HCT116 (cell line): Measurements from ENCODE around the gene RARS2. TPM values are rescaled to one million over a fixed set of nuclear protein-coding genes. Genes with fewer than 3 reads are reported as not detected.

Experiments used
- ATAC-seq: fragments of 200-7000 bp; cut with Tn5 transposase; 2 replicates; pipeline ENCODE4 v1.9.1; 2020; ENCODE audit warnings: mild to moderate bottlenecking, moderate library complexity
- BruUV-seq: library from RNA; stranded (reverse); fragments of 400-500 nt; replicated peaks from 2 replicates; lab custom pipeline; 2021; lab: Mats Ljungman, UMichigan
- CTCF ChIA-PET: fragments of 300-600 bp; sonication (Branson Sonifier 250); formaldehyde crosslinking; loops from one replicate; lab custom pipeline; 2021; ENCODE audit warnings: antibody characterized with exemption; lab: Charles Lee
- POLR2A ChIA-PET: fragments of 300-600, 350-600 bp; sonication (Branson Sonifier 250); formaldehyde crosslinking; loops from one replicate; lab custom pipeline; 2021; ENCODE audit warnings: antibody characterized with exemption; lab: Charles Lee
- RAD21 ChIA-PET, 2 experiments: fragments of 300-600 bp; sonication (Branson Sonifier 250); formaldehyde crosslinking; loops; one replicate each; lab custom pipeline; 2023; ENCODE audit warnings: low total read pairs in 2 of 2; ENCODE audit not compliant: uncharacterized antibody in 2 of 2, unreplicated experiment in 2 of 2, low non-redundant PET in 1 of 2; lab: Charles Lee
- DNase-seq: peaks from one replicate; pipeline ENCODE4 v3.0.0-alpha.2; 2010; ENCODE audit warnings: low read depth, low spot score
- H2AFZ ChIP-seq: fragments of 200-600 bp; shearing (Covaris generic), sonication (generic); 2 replicates; pipeline ENCODE4 v1.6.1; 2017; ENCODE audit warnings: low read depth, mixed run types, mixed read lengths, antibody characterized with exemption, low read length; ENCODE audit not compliant: poor library complexity, severe bottlenecking
- H3K27ac ChIP-seq: 2 replicates; pipeline ENCODE4 v1.5.1; 2012; ENCODE audit warnings: low read depth, low read length
- H3K27me3 ChIP-seq: fragments of 200-600 bp; sonication (generic); 2 replicates; pipeline ENCODE4 v1.6.1; 2016; ENCODE audit warnings: mixed run types, low read length, mixed read lengths; ENCODE audit not compliant: insufficient read depth
- H3K36me3 ChIP-seq, 2 experiments: fragments of 200-500 bp in 1 of 2; fragments of 200-600 bp in 1 of 2; sonication (Bioruptor generic) in 1 of 2; sonication (generic) in 1 of 2; 2 replicates each; pipeline versions ENCODE4 v1.5.1 to v1.6.1; 2014 to 2016; ENCODE audit warnings: low read length in 2 of 2, inconsistent platforms in 1 of 2, mixed read lengths in 1 of 2, mixed run types in 1 of 2; ENCODE audit not compliant: insufficient read depth in 2 of 2, control insufficient read depth in 1 of 2
- H3K4me1 ChIP-seq, 2 experiments: fragments of 200-600 bp in 1 of 2; sonication (generic) in 1 of 2; 2 replicates each; pipeline versions ENCODE4 v1.5.1 to v1.6.1; 2012 to 2017; ENCODE audit warnings: low read length in 2 of 2, inconsistent platforms in 1 of 2, mild to moderate bottlenecking in 1 of 2, mixed read lengths in 1 of 2, mixed run types in 1 of 2, moderate library complexity in 1 of 2; ENCODE audit not compliant: insufficient read depth in 2 of 2, control insufficient read depth in 1 of 2
- H3K4me2 ChIP-seq: fragments of 200-600 bp; sonication (generic); 2 replicates; pipeline ENCODE4 v1.6.1; 2017; ENCODE audit warnings: mixed run types, low read length, mixed read lengths
- H3K4me3 ChIP-seq, 2 experiments: fragments of 200-600 bp in 1 of 2; sonication (generic) in 1 of 2; replicated peaks in 1 of 2; 2 replicates each; pipeline ENCODE4 v1.5.1; 2011 to 2016; ENCODE audit warnings: low read length in 2 of 2, control low read depth in 1 of 2, low read depth in 1 of 2, mild to moderate bottlenecking in 1 of 2, mixed read lengths in 1 of 2, mixed run types in 1 of 2
- H3K79me2 ChIP-seq: fragments of 200-600 bp; sonication (generic); 2 replicates; pipeline ENCODE4 v1.6.1; 2017; ENCODE audit warnings: mild to moderate bottlenecking, mixed run types, low read length, moderate library complexity, mixed read lengths; ENCODE audit not compliant: insufficient read depth
- H3K9ac ChIP-seq: fragments of 200-600 bp; sonication (generic); 2 replicates; pipeline ENCODE4 v1.6.1; 2016; ENCODE audit warnings: low read length, mixed read lengths
- H3K9me2 ChIP-seq: fragments of 200-600 bp; sonication (generic), shearing (Covaris generic); 2 replicates; pipeline ENCODE4 v1.6.1; 2017; ENCODE audit warnings: mixed run types, mild to moderate bottlenecking, moderate library complexity; ENCODE audit not compliant: insufficient read depth
- H3K9me3 ChIP-seq, 2 experiments: fragments of 200-500 bp in 1 of 2; fragments of 200-600 bp in 1 of 2; sonication (Bioruptor generic) in 1 of 2; sonication (generic) in 1 of 2; 2 replicates each; pipeline ENCODE4 v1.6.1; 2014 to 2017; ENCODE audit warnings: low read length in 2 of 2, mixed read lengths in 2 of 2, inconsistent platforms in 1 of 2, low read depth in 1 of 2, mild to moderate bottlenecking in 1 of 2, mixed run types in 1 of 2, moderate library complexity in 1 of 2; ENCODE audit not compliant: control insufficient read depth in 1 of 2, insufficient read depth in 1 of 2
- H4K20me1 ChIP-seq: fragments of 200-600 bp; sonication (generic), shearing (Covaris generic); 2 replicates; pipeline ENCODE4 v1.6.1; 2017; ENCODE audit warnings: mixed run types, mild to moderate bottlenecking, moderate library complexity; ENCODE audit not compliant: insufficient read depth
- ATF3 ChIP-seq: IDR thresholded peaks from 2 replicates; pipeline ENCODE4 v1.6.1; 2012
- CEBPB ChIP-seq: IDR thresholded peaks from 2 replicates; pipeline ENCODE4 v1.6.1; 2012; ENCODE audit warnings: low read depth
- ELF1 ChIP-seq: IDR thresholded peaks from 2 replicates; pipeline ENCODE4 v1.6.1; 2012; ENCODE audit warnings: low read depth, borderline replicate concordance
- EZH2phosphoT487 ChIP-seq: fragments of 200-600 bp; IDR thresholded peaks from 2 replicates; pipeline ENCODE4 v1.6.1; 2018; ENCODE audit warnings: antibody characterized with exemption, borderline replicate concordance
- FOSL1 ChIP-seq: IDR thresholded peaks from 2 replicates; pipeline ENCODE4 v1.6.1; 2012; ENCODE audit warnings: low read depth
- JUND ChIP-seq: IDR thresholded peaks from 2 replicates; pipeline ENCODE4 v1.6.1; 2012
- POLR2A ChIP-seq: IDR thresholded peaks from 2 replicates; pipeline ENCODE4 v1.7.0; 2011; ENCODE audit warnings: borderline replicate concordance; ENCODE audit not compliant: insufficient read depth, insufficient read length; ENCODE audit errors: extremely low read depth
- RAD21 ChIP-seq: IDR thresholded peaks from 2 replicates; pipeline ENCODE4 v1.6.1; 2012; ENCODE audit warnings: low read depth, mild to moderate bottlenecking
- REST ChIP-seq: IDR thresholded peaks from 2 replicates; pipeline ENCODE4 v1.6.1; 2012; ENCODE audit warnings: low read depth
- SP1 ChIP-seq: IDR thresholded peaks from 2 replicates; pipeline ENCODE4 v1.6.1; 2012; ENCODE audit warnings: low read depth
- SRF ChIP-seq: IDR thresholded peaks from 2 replicates; pipeline ENCODE4 v1.6.1; 2012; ENCODE audit warnings: low read depth
- TCF7L2 ChIP-seq: IDR thresholded peaks from 2 replicates; pipeline ENCODE4 v1.7.0; 2011; ENCODE audit warnings: borderline replicate concordance, inconsistent platforms; ENCODE audit not compliant: insufficient read depth, insufficient read length; ENCODE audit errors: extremely low read depth
- YY1 ChIP-seq: IDR thresholded peaks from 2 replicates; pipeline ENCODE4 v1.6.1; 2011; ENCODE audit warnings: low read length, low read depth, moderate library complexity, mild to moderate bottlenecking; ENCODE audit not compliant: insufficient replicate concordance; ENCODE audit errors: extremely low read depth
- ZBTB33 ChIP-seq: IDR thresholded peaks from 2 replicates; pipeline ENCODE4 v1.6.1; 2011; ENCODE audit warnings: mild to moderate bottlenecking, low read length, moderate library complexity; ENCODE audit not compliant: insufficient replicate concordance; ENCODE audit errors: extremely low read depth
- ZNF274 ChIP-seq: fragments of 200-500 bp; sonication (Bioruptor generic); IDR thresholded peaks from 2 replicates; pipeline ENCODE4 v1.6.1; 2014; ENCODE audit warnings: mild to moderate bottlenecking, low read depth, low read length, inconsistent platforms
- intact Hi-C: fragments of 100-400 bp; cut with micrococcal nuclease; formaldehyde crosslinking; loops from 2 replicates; pipeline ENCODE4 v1.10.0; 2022
- total RNA-seq: library from RNA; stranded (reverse); gene quantifications from one replicate; pipeline ENCODE4 v1.2.1, GENCODE V29; 2021; ENCODE audit not compliant: unreplicated experiment

RARS2 gene
- total RNA-seq, 1 experiment from 2014 or later: 34.8 TPM

- ChIA-PET RAD21 (no interaction called here), CTCF (no interaction called here), POLR2A (no interaction called here)
- no peak overlapping the region for H3K9ac ChIP-seq
- DNase-seq (no peak), ATAC-seq (no peak)
- no peaks in the 10 kb centered on the region for H3K9me3 ChIP-seq
- no peak overlapping the region for H3K27ac ChIP-seq
- intact Hi-C loops: no loop called here
- no peak overlapping the region for H3K4me2 ChIP-seq
- TF ChIP-seq RAD21: no peak
- TF ChIP-seq YY1: no peak
- no peak for TF ChIP-seq JUND
- TF ChIP-seq SRF: no peak
- no peak for TF ChIP-seq FOSL1
- TF ChIP-seq ELF1: no peak
- TF ChIP-seq ATF3: no peak
- BruUV-seq: no TSS peak
- H3K79me2 ChIP-seq: 0 out of 2 replicates have a peak, but pooled peaks cover 4% of the 10 kb centered on the region
- H3K4me1 ChIP-seq: no peaks in the 10 kb centered on the region
- H2AFZ ChIP-seq: no peak overlapping the region
- H3K4me3 ChIP-seq: no peak overlapping the region
- no peaks in the 10 kb centered on the region for H3K36me3 ChIP-seq
- no peaks in the 10 kb centered on the region for H4K20me1 ChIP-seq
- no peaks in the 10 kb centered on the region for H3K9me2 ChIP-seq
- H3K27me3 ChIP-seq: no peaks in the 10 kb centered on the region
These were observed 41.0 kb upstream of the RARS2 start for GRCh38 chr6:87630746-87631145.

GRCh38 chr6:87628881-87629280 lies 39.1 kb upstream of the RARS2 start:
- Histone ChIP-seq H3K27ac (no peak overlapping the region), H4K20me1 (no peaks in the 10 kb centered on the region), H3K27me3 (no peaks in the 10 kb centered on the region), H3K4me2 (no peak overlapping the region), H3K9me2 (no peaks in the 10 kb centered on the region), H3K79me2 (0 out of 2 replicates have a peak, but pooled peaks cover 4% of the 10 kb centered on the region), H2AFZ (no peak overlapping the region), H3K4me1 (no peaks in the 10 kb centered on the region), H3K9me3 (no peaks in the 10 kb centered on the region), H3K9ac (no peak overlapping the region), H3K4me3 (no peak overlapping the region), H3K36me3 (no peaks in the 10 kb centered on the region)
- ATAC-seq (no peak), DNase-seq (no peak)
- POLR2A ChIA-PET: no interaction called here
- CTCF ChIA-PET: no interaction called here
- BruUV-seq: no TSS peak
- RAD21 ChIA-PET: no interaction called here
- intact Hi-C loops: no loop called here
- no peak for TF ChIP-seq EZH2phosphoT487
- no peak for TF ChIP-seq ATF3
- no peak for TF ChIP-seq SRF
- no peak for TF ChIP-seq ZBTB33
- no peak for TF ChIP-seq CEBPB
- TF ChIP-seq SP1: no peak
- TF ChIP-seq REST: no peak
- no peak for TF ChIP-seq POLR2A
- no peak for TF ChIP-seq TCF7L2
- no peak for TF ChIP-seq ELF1
- no peak for TF ChIP-seq ZNF274
